CD4-positive, alpha-beta T cell treated with Interleukin-2 at 100 ng/mL for 4 hours (primary cell): Measurements from ENCODE around the gene RAD51D.
"Not testable (repeated sequence)": the region's sequence is repeated elsewhere in the genome, so short reads cannot be mapped to it uniquely, and the experiment has no call there.

ENCODE experiments used
- DNase-seq: peaks from one replicate; pipeline ENCODE4 v3.0.0-alpha.2; 2020; ENCODE audit warnings: low spot score

Gene RAD51D

DNA sequence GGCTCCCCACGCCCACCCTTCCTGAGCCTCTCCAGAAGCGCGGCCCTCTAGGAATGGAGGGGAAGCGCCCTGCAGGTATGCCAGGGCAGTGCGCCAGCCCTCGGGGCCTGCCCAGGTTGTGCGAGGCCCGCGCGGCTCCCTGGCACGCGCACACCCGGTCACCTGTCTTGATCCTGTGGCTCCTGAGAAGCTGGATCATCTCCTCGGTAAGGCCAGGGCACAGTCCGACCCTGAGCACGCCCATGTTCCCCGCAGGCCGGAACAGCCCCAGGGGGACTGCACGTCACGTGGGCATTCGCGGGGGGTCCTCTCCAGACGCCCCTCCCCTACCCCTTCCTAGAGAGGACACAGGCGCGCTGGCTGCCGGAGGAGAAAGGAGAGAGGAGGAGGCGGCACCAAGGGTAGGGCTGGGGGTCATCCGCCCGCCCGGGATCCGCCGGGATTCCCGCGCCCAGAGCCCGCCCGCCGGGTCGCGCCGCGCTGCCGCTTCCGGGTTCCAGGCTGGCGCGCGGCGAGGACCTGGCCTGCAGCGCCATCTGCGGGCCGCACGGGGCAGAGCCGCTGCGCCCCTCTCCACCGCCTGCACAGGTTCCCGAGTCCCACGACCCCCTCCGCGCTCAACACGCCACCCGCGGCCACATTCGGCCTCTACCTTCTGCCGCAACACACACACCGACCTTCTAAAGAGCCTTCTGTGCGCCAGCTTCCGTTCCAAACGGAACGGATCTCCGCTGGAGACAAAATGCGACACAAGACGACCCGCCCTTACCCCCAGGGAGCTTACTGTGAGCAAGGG lies at the start of gene RAD51D:
TSS of gene RAD51D (minus strand) at position 491 of the 796 bp plus-strand sequence. CDS start at position 244, 247 bp downstream.
- DNase-seq = peak; percentile 77

DNA sequence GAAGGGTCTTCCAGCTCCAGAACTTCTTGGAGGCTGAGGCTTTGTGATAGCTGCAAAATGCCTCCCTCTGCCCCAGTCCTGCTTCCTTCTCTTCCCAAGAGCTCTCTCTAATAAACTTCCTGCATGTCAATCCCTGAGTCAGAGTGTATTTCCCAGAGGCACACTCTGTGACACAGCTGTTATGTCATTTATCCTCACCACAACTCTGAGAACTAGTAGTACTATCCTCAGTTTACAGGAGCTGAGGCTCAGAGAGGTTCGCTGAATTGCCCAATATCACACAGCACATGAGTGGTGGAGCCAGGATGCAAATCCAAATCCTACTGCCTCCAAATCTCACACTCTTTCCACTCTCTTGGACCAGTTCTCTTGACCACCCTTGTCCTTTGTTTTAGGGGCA lies 48.0 kb upstream of the RAD51D start:
- no peak for DNase-seq

- no peak for DNase-seq
Observed at GRCh38 chr17:35167046-35167445, 47.4 kb upstream of the RAD51D start.

GRCh38 chr17:35166526-35166925 lies 46.9 kb upstream of the RAD51D start:
- DNase-seq = no peak

- no peak for DNase-seq
Observed at GRCh38 chr17:35164716-35165115, 45.1 kb upstream of the RAD51D start.

GRCh38 chr17:35163886-35164285 lies 44.2 kb upstream of the RAD51D start:
- no peak for DNase-seq

GRCh38 chr17:35162755-35163154 lies 43.1 kb upstream of the RAD51D start:
- DNase-seq = no peak

DNA sequence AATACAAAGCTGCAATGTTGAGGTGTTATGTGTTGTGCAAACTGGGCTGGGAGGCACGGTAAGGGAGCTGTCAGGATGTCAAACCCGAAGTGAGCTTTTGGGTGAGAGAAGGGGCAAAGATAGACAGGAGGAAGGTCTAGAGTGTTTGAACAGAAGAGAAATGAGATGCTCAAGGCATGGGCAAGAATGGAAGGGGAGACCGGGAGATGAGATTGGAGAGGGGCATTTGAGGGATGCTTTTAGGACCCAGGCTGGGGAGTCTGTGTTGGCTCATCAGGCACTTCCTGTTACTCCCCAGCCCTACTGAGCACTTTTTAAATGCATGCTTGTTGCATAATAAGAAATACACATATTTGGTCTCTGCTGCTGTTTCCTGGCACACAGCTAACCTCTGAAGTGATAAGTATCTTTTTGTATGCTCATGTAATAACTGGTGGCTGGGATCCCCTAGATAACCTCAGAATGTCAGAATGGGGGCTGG lies 41.7 kb upstream of the RAD51D start:
- peak; percentile 53 for DNase-seq

- DNase-seq = peak; percentile 50
Observed at GRCh38 chr17:35160354-35161201, 40.9 kb upstream of the RAD51D start.

DNA sequence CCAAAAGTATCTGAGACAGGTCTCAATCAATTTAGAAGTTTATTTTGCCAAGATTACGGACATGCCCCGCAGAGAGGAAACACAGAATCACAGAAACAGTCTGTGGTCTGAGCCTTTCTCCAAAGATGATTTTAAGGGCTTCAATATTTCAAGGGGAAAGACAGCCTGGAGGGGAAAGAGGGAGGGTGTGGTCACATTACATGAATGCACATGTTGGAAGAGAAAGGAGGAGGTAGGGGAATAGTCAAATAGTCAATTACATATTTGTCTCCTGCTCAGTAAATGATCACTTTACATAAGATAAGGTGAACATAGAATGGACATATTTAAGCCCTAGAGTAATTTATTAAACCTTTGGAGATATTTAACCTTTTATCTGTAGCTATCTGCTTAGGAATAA lies 40.3 kb upstream of the RAD51D start:
- no peak for DNase-seq

DNA sequence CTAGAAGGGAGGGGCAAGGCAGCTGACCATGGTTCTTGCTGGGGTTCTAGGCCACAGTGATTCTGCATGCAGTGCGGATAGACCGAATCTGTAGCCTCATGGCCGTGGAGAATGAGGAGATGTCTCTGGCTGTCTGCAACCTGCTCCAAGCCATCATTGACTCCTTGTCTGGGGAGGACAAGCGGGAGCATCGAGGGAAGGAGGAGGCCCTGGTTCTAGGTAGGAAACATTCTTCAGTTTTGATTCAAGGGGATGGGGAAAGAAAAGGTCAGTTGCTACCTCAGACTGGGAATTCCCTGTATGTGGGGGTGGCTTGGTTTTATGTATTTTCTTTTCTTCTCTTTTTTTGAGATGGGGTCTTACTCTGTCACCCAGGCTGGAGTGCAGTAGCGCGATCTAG lies 35.6 kb upstream of the RAD51D start:
- no peak for DNase-seq

- no peak for DNase-seq
Observed at GRCh38 chr17:35154196-35155165, 34.8 kb upstream of the RAD51D start.

- DNase-seq = no peak
Observed at GRCh38 chr17:35152421-35153140, 32.9 kb upstream of the RAD51D start.

DNA sequence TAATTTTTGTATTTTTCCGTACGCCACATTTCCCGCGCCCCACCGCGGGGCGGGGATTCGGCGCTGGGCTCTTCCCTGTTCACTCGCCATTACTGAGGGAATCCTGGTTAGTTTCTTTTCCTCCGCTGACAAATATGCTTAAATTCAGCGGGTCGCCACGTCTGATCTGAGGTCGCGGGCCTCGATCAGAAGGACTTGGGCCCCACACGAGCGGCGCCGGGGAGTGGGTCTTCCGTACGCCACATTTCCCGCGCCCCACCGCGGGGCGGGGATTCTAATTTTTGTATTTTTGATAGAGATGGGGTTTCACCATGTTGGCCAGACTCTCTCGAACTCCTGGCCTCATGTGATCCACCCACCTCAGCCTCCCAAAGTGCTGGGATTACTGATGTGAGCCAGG lies 31.4 kb upstream of the RAD51D start:
- not testable (repeated sequence) for DNase-seq

- no peak for DNase-seq
Observed at GRCh38 chr17:35149941-35150340, 30.3 kb upstream of the RAD51D start.

DNA sequence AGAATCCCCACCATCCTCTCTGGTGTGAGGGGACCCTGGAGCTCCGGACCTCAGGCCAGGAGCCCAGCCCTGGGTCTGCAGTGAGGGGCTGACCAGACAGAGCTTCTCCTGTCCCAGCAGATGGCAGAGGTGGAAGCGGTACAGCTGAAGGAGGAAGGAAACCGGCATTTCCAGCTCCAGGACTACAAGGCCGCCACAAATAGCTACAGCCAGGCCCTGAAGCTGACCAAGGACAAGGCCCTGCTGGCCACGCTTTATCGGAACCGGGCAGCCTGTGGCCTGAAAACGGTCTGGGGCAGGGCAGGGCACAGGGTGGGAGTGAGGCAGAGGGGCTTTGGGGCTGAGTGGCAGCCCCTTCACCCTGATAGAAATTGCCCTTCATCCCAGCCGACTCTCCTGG lies 28.5 kb upstream of the RAD51D start:
- DNase-seq = no peak

DNA sequence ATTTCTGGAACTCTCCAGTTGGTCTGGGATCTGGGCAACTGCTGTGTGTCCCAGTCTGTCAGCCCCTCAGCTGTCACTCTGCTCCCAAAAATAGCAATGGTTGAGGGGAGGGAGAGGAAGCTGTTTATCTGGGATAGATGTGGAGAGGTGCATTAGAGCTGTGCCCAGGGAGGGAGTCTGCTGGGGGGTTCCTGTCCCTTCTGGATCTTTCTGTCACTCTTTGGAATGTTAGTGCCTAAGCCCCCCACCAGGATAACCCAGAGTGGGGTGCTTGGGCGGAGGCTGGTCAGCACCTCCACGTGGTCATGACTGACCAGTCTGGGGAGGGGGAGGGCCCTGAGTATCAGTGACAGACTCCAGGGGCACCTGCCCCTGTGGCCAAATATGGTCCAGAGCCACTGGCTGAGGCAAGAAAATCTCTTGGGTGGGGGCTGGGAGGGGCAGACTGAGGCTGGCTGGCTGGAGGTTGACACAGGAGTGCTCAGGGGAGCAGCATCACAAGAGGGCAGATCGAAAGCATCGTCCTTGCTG lies 27.8 kb upstream of the RAD51D start, which contains the start of gene UNC45B:
TSS of gene UNC45B (plus strand) at position 443 of the 531 bp plus-strand sequence. CDS start 447 bp downstream, outside the sequence.
- DNase-seq = no peak

- no peak for DNase-seq
Observed at GRCh38 chr17:35146214-35146833, 26.7 kb upstream of the RAD51D start.

- no peak for DNase-seq
Observed at GRCh38 chr17:35144840-35145239, 25.2 kb upstream of the RAD51D start.

- DNase-seq = no peak
Observed at GRCh38 chr17:35142467-35142796, 22.8 kb upstream of the RAD51D start.
